Measurements from ENCODE around the gene ZNF593.

DNA sequence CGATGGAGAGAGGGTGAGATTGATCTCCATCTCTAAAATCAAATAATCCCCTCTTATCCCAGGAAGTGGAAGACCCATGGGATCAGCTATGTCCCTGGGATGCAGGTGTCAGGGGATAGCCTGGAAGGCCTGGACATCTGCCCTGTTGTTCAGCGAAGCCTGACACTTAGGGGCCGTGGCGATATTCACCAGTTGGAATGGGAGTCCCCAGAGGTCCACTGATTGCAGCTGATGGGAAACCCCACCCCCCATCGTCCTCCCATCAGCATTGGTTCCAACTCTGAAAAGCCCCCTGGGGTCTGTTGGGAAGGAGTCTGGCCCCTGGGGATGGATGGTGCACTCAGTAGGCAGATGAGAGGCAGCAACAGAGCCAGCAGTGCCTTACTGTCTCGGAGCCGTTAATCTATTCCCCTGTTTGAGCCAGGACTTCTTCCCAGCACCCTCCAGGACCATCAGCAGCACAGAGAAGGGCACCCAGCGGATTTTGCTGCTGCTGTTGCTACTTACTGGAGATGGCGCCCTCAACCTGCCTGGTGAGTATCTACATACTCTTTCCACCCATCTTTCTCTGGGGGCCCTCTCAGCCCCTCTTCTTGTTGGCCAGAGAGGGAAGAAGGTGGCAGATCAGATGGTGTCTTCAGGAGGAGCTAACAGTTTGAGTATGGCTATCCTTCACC, 34.1 kb downstream of the ZNF593 start:
- TF ChIP-seq, protein P1, sequence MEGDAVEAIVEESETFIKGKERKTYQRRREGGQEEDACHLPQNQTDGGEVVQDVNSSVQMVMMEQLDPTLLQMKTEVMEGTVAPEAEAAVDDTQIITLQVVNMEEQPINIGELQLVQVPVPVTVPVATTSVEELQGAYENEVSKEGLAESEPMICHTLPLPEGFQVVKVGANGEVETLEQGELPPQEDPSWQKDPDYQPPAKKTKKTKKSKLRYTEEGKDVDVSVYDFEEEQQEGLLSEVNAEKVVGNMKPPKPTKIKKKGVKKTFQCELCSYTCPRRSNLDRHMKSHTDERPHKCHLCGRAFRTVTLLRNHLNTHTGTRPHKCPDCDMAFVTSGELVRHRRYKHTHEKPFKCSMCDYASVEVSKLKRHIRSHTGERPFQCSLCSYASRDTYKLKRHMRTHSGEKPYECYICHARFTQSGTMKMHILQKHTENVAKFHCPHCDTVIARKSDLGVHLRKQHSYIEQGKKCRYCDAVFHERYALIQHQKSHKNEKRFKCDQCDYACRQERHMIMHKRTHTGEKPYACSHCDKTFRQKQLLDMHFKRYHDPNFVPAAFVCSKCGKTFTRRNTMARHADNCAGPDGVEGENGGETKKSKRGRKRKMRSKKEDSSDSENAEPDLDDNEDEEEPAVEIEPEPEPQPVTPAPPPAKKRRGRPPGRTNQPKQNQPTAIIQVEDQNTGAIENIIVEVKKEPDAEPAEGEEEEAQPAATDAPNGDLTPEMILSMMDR (conservative IDR thresholded peaks at IDR 0.05; ENCODE audit: low read depth in 2 of 2): peak; percentile 36 to 72; a peak in 2 of 4 replicates
- TF ChIP-seq, protein P2, sequence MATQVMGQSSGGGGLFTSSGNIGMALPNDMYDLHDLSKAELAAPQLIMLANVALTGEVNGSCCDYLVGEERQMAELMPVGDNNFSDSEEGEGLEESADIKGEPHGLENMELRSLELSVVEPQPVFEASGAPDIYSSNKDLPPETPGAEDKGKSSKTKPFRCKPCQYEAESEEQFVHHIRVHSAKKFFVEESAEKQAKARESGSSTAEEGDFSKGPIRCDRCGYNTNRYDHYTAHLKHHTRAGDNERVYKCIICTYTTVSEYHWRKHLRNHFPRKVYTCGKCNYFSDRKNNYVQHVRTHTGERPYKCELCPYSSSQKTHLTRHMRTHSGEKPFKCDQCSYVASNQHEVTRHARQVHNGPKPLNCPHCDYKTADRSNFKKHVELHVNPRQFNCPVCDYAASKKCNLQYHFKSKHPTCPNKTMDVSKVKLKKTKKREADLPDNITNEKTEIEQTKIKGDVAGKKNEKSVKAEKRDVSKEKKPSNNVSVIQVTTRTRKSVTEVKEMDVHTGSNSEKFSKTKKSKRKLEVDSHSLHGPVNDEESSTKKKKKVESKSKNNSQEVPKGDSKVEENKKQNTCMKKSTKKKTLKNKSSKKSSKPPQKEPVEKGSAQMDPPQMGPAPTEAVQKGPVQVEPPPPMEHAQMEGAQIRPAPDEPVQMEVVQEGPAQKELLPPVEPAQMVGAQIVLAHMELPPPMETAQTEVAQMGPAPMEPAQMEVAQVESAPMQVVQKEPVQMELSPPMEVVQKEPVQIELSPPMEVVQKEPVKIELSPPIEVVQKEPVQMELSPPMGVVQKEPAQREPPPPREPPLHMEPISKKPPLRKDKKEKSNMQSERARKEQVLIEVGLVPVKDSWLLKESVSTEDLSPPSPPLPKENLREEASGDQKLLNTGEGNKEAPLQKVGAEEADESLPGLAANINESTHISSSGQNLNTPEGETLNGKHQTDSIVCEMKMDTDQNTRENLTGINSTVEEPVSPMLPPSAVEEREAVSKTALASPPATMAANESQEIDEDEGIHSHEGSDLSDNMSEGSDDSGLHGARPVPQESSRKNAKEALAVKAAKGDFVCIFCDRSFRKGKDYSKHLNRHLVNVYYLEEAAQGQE (IDR thresholded peaks at IDR 0.05; ENCODE audit: unreplicated experiment): no peak
- no peak for TF ChIP-seq ZNF331 (CRISPR knock-in tag; IDR thresholded peaks at IDR 0.05; ENCODE audit: low read depth)
- TF ChIP-seq POLR2AphosphoS5 (IDR thresholded peaks at IDR 0.05; ENCODE audit: low read depth): no peak
